Measurements from ENCODE around the gene TTLL1. TPM values are rescaled to one million over a fixed set of nuclear protein-coding genes. Genes with fewer than 3 reads are reported as not detected.
A peak's percentile ranks its signal among the peaks of the same experiment; 100 is the strongest.

The TTLL1 gene
- polyA plus RNA-seq (2013, experiment 1 of 4), result 23.6 TPM
- polyA plus RNA-seq (2013, experiment 2 of 4), result 21.5 TPM
- 22.0 TPM for polyA plus RNA-seq (2013, experiment 3 of 4)
- polyA plus RNA-seq (2013, experiment 4 of 4), result 24.8 TPM

GRCh38 chr22:43088984-43089717, at the start of gene TTLL1:
Gene TTLL1 (minus strand): TSS chr22:43089391. CDS start chr22:43075586, 13,805 bp downstream.
- H3K9me3 ChIP-seq (ENCODE audit: control insufficient read depth, low read length), result no peaks in the 10 kb centered on the region
- 5 to 6% methylated on average over 64 of the region's 64 CpGs for WGBS, 2 experiments
- peak within 1 kb of the TSS; percentile 26 for H3K27ac ChIP-seq (ENCODE audit: insufficient read depth, low read depth, low read length, poor library complexity, severe bottlenecking)
- H3K4me3 ChIP-seq (ENCODE audit: insufficient read depth, low read depth, low read length), result peak within 1 kb of the TSS; percentile 76
- no peaks in the 10 kb centered on the region for H3K36me3 ChIP-seq (ENCODE audit: control insufficient read depth, insufficient read depth, low read length)
- no peaks in the 10 kb centered on the region for H3K27me3 ChIP-seq (ENCODE audit: control insufficient read depth, insufficient read depth, low read length, poor library complexity, severe bottlenecking)
- H3K4me1 ChIP-seq (ENCODE audit: control insufficient read depth, insufficient read depth, low read length), result no peaks in the 10 kb centered on the region

GRCh38 chr22:43136801-43137200, 47.6 kb upstream of the TTLL1 start:
- WGBS, 2 experiments, result 94 to 95% methylated on average over 10 of the region's 10 CpGs
- Histone ChIP-seq H3K4me3 (ENCODE audit: insufficient read depth, low read depth, low read length) (no peak overlapping the region), H3K27me3 (ENCODE audit: control insufficient read depth, insufficient read depth, low read length, poor library complexity, severe bottlenecking) (no peaks in the 10 kb centered on the region), H3K4me1 (ENCODE audit: control insufficient read depth, insufficient read depth, low read length) (no peaks in the 10 kb centered on the region), H3K36me3 (ENCODE audit: control insufficient read depth, insufficient read depth, low read length) (peaks cover 44% of the 10 kb centered on the region), H3K9me3 (ENCODE audit: control insufficient read depth, low read length) (no peaks in the 10 kb centered on the region), H3K27ac (ENCODE audit: insufficient read depth, low read depth, low read length, poor library complexity, severe bottlenecking) (no peak overlapping the region)

GRCh38 chr22:43136255-43136654, 47.1 kb upstream of the TTLL1 start:
- Histone ChIP-seq H3K4me1 (ENCODE audit: control insufficient read depth, insufficient read depth, low read length) (no peaks in the 10 kb centered on the region), H3K27ac (ENCODE audit: insufficient read depth, low read depth, low read length, poor library complexity, severe bottlenecking) (no peak overlapping the region), H3K36me3 (ENCODE audit: control insufficient read depth, insufficient read depth, low read length) (peaks cover 43% of the 10 kb centered on the region), H3K9me3 (ENCODE audit: control insufficient read depth, low read length) (no peaks in the 10 kb centered on the region), H3K27me3 (ENCODE audit: control insufficient read depth, insufficient read depth, low read length, poor library complexity, severe bottlenecking) (no peaks in the 10 kb centered on the region), H3K4me3 (ENCODE audit: insufficient read depth, low read depth, low read length) (no peak overlapping the region)
- 76 to 81% methylated on average over 9 of the region's 9 CpGs for WGBS, 2 experiments

- H3K36me3 ChIP-seq (ENCODE audit: control insufficient read depth, insufficient read depth, low read length), result peaks cover 41% of the 10 kb centered on the region
- H3K27ac ChIP-seq (ENCODE audit: insufficient read depth, low read depth, low read length, poor library complexity, severe bottlenecking), result no peak overlapping the region
- WGBS, 2 experiments, result 93 to 95% methylated on average over 5 of the region's 5 CpGs
- H3K9me3 ChIP-seq (ENCODE audit: control insufficient read depth, low read length), result no peaks in the 10 kb centered on the region
- H3K4me1 ChIP-seq (ENCODE audit: control insufficient read depth, insufficient read depth, low read length), result no peaks in the 10 kb centered on the region
- H3K4me3 ChIP-seq (ENCODE audit: insufficient read depth, low read depth, low read length), result no peak overlapping the region
- H3K27me3 ChIP-seq (ENCODE audit: control insufficient read depth, insufficient read depth, low read length, poor library complexity, severe bottlenecking), result no peaks in the 10 kb centered on the region
Measured at GRCh38 chr22:43135565-43135964, 46.4 kb upstream of the TTLL1 start.

GRCh38 chr22:43134553-43134952, 45.4 kb upstream of the TTLL1 start:
- H3K4me3 ChIP-seq (ENCODE audit: insufficient read depth, low read depth, low read length), result no peak overlapping the region
- peaks cover 3% of the 10 kb centered on the region for H3K4me1 ChIP-seq (ENCODE audit: control insufficient read depth, insufficient read depth, low read length)
- H3K27me3 ChIP-seq (ENCODE audit: control insufficient read depth, insufficient read depth, low read length, poor library complexity, severe bottlenecking), result no peaks in the 10 kb centered on the region
- H3K36me3 ChIP-seq (ENCODE audit: control insufficient read depth, insufficient read depth, low read length), result peaks cover 32% of the 10 kb centered on the region
- H3K9me3 ChIP-seq (ENCODE audit: control insufficient read depth, low read length), result no peaks in the 10 kb centered on the region
- no peak overlapping the region for H3K27ac ChIP-seq (ENCODE audit: insufficient read depth, low read depth, low read length, poor library complexity, severe bottlenecking)
- 90 to 97% methylated on average over 4 of the region's 4 CpGs for WGBS, 2 experiments

GRCh38 chr22:43133401-43133800, 44.2 kb upstream of the TTLL1 start:
- Histone ChIP-seq H3K36me3 (ENCODE audit: control insufficient read depth, insufficient read depth, low read length) (peaks cover 27% of the 10 kb centered on the region), H3K27me3 (ENCODE audit: control insufficient read depth, insufficient read depth, low read length, poor library complexity, severe bottlenecking) (no peaks in the 10 kb centered on the region), H3K4me3 (ENCODE audit: insufficient read depth, low read depth, low read length) (no peak overlapping the region), H3K4me1 (ENCODE audit: control insufficient read depth, insufficient read depth, low read length) (peaks cover 7% of the 10 kb centered on the region), H3K9me3 (ENCODE audit: control insufficient read depth, low read length) (no peaks in the 10 kb centered on the region), H3K27ac (ENCODE audit: insufficient read depth, low read depth, low read length, poor library complexity, severe bottlenecking) (no peak overlapping the region)
- WGBS, 2 experiments, result 83% methylated on average over 9 of the region's 9 CpGs

- peaks cover 22% of the 10 kb centered on the region for H3K36me3 ChIP-seq (ENCODE audit: control insufficient read depth, insufficient read depth, low read length)
Measured at GRCh38 chr22:43131773-43132501, 42.7 kb upstream of the TTLL1 start.

GRCh38 chr22:43129426-43130425, 40.5 kb upstream of the TTLL1 start:
- H3K27ac ChIP-seq (ENCODE audit: insufficient read depth, low read depth, low read length, poor library complexity, severe bottlenecking), result no peak overlapping the region
- H3K36me3 ChIP-seq (ENCODE audit: control insufficient read depth, insufficient read depth, low read length), result peaks cover 10% of the 10 kb centered on the region
- H3K27me3 ChIP-seq (ENCODE audit: control insufficient read depth, insufficient read depth, low read length, poor library complexity, severe bottlenecking), result no peaks in the 10 kb centered on the region
- 72 to 74% methylated on average over 16 of the region's 16 CpGs for WGBS, 2 experiments
- H3K4me3 ChIP-seq (ENCODE audit: insufficient read depth, low read depth, low read length), result no peak overlapping the region
- H3K4me1 ChIP-seq (ENCODE audit: control insufficient read depth, insufficient read depth, low read length), result peaks cover 7% of the 10 kb centered on the region
- no peaks in the 10 kb centered on the region for H3K9me3 ChIP-seq (ENCODE audit: control insufficient read depth, low read length)

More at GRCh38 chr22:43131773-43132501, 42.7 kb upstream of the TTLL1 start:
- WGBS, 2 experiments, result 95% methylated on average over 17 of the region's 17 CpGs
- H3K27ac ChIP-seq (ENCODE audit: insufficient read depth, low read depth, low read length, poor library complexity, severe bottlenecking), result no peak overlapping the region
- H3K4me3 ChIP-seq (ENCODE audit: insufficient read depth, low read depth, low read length), result no peak overlapping the region
- H3K9me3 ChIP-seq (ENCODE audit: control insufficient read depth, low read length), result no peaks in the 10 kb centered on the region
- peaks cover 7% of the 10 kb centered on the region for H3K4me1 ChIP-seq (ENCODE audit: control insufficient read depth, insufficient read depth, low read length)
- H3K27me3 ChIP-seq (ENCODE audit: control insufficient read depth, insufficient read depth, low read length, poor library complexity, severe bottlenecking), result no peaks in the 10 kb centered on the region

- Histone ChIP-seq H3K27ac (ENCODE audit: insufficient read depth, low read depth, low read length, poor library complexity, severe bottlenecking) (no peak overlapping the region), H3K36me3 (ENCODE audit: control insufficient read depth, insufficient read depth, low read length) (peaks cover 4% of the 10 kb centered on the region), H3K9me3 (ENCODE audit: control insufficient read depth, low read length) (no peaks in the 10 kb centered on the region), H3K4me3 (ENCODE audit: insufficient read depth, low read depth, low read length) (no peak overlapping the region), H3K27me3 (ENCODE audit: control insufficient read depth, insufficient read depth, low read length, poor library complexity, severe bottlenecking) (no peaks in the 10 kb centered on the region), H3K4me1 (ENCODE audit: control insufficient read depth, insufficient read depth, low read length) (peaks cover 7% of the 10 kb centered on the region)
- 60 to 61% methylated on average over 20 of the region's 20 CpGs for WGBS, 2 experiments
Measured at GRCh38 chr22:43128928-43129424, 39.8 kb upstream of the TTLL1 start.
